Pulmonary artery endothelial cell (primary cell): Measurements from ENCODE around the gene GPSM3. TPM values are rescaled to one million over a fixed set of nuclear protein-coding genes. Genes with fewer than 3 reads are reported as not detected.

Experiments used
- DNase-seq: peaks from one replicate; pipeline ENCODE4 v3.0.0-alpha.2; 2011; ENCODE audit warnings: low read depth, low spot score
- total RNA-seq: library from RNA; depleted of rRNA; stranded (reverse); fragments of >200 nt; gene quantifications from 2 replicates; pipeline ENCODE4 v1.2.3, GENCODE V29; 2014

Gene GPSM3
- total RNA-seq, 1 donor from 2014 or later = 7.1 TPM

- DNase-seq = no peak
These were observed 17.1 kb downstream of the GPSM3 start for GRCh38 chr6:32175322-32175710.

GRCh38 chr6:32174416-32174815 lies 18.0 kb downstream of the GPSM3 start:
- no peak for DNase-seq

- no peak for DNase-seq
These were observed 19.3 kb downstream of the GPSM3 start for GRCh38 chr6:32173051-32173727.

GRCh38 chr6:32171234-32171633 lies 21.2 kb downstream of the GPSM3 start:
- no peak for DNase-seq

DNA sequence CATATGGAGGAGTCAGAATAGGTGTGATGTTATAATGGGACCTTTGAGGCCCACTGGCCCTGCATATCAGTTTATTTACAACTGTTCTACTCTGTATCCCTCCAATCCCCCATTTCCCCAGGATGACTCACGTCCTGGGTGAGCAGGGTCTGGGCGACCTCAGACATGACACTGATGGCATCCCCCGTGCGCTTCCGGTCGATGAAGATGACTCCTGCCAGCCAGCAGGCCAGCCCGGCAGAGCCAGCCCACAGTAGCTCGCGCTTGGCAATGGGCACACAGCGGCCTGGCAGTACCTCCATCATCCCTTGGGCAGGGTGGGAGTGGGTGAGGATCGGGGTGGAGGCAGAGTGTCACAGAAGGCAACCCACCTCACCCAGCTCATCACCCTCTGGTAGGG lies 22.1 kb downstream of the GPSM3 start:
- no peak for DNase-seq

DNA sequence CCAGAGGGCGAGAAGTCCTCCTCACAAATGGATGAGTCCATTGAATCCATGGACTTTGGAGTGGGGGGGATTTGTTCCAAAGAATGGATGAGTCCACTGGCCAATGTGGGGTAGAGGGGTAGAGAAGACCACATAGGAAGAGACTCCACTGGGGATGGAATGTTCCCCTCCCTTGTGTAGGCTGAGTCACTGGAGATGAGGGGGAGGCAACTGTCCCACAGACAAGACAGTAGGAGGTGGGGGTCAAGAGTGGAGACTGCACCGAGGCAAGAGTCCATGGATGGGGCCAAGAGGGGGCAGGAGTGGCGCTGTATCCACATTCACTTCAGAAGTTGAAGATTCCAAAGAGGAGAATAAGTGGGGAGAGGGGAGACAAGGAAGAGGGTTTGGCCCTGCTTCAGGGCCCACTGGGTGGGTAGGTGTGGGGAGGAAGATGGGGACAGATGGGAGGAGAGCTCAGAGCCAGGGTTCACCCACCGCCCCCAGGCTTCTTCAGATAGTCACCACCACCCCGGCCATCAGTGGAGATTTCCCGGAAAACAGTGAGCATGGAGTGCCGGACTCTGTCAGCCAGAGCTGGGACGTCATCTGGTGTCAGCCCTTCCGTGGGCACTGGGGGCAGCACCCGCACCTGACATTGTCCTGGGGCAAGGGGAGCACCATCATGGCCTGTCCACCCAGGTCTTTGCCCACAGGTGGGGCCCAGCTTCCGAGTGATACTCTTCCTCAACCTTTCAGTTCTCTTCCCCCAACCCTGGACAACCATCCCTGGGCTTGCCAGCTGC lies 23.4 kb downstream of the GPSM3 start:
- DNase-seq = no peak

DNA sequence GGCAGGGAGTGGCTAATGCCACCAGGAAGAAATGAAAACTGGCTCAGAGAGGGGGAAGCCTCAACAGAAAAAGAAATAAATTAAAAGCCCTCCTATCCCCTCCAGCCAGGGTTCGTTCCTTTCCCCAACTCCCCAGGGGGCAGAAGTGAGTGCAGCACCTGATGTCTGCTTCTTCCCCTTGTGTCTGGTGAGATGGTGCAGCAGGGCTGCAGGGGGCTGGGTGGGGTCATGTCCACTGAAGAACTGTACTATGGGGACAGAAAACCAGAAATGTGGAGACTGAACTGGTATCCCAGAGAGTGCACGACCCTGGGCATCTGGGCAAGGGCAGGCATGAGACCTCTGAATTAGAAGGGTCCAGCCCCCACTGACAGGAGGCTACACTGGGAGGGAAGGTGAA lies 24.1 kb downstream of the GPSM3 start:
- no peak for DNase-seq

DNA sequence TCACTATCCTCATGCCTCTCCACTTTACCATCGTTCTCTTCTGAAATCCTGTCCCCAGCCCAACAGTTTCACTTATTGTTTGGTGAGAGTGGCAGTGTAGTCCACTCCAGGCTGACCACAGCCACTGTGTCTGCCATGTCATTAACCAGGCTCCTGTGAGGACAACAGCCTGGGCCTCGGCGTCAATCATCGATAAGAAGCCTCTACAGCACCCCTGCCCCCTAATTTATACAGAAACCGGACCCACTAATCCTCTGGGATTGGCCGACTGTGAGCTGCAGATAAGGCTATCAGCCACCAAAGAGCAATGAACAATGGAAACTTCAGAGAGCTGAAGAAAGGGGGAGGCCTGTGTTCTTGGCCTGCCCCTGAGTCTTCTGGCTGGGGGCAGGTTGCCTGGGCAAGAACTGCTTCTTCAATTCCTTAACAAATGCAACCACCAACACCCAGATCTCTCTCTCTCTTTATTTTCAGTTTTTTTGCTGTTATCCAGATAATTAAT lies 24.6 kb downstream of the GPSM3 start:
- no peak for DNase-seq

GRCh38 chr6:32167154-32167760 lies 25.2 kb downstream of the GPSM3 start:
- no peak for DNase-seq

GRCh38 chr6:32166411-32167061 lies 25.9 kb downstream of the GPSM3 start:
- DNase-seq = no peak

GRCh38 chr6:32164295-32164694 lies 28.1 kb downstream of the GPSM3 start, which contains the start of gene EGFL8:
Gene EGFL8 (plus strand): TSS chr6:32164595. CDS start chr6:32166166, 1,571 bp downstream.
- no peak for DNase-seq

- DNase-seq = no peak
These were observed 28.7 kb downstream of the GPSM3 start for GRCh38 chr6:32163559-32164258.

- DNase-seq = no peak
These were observed 34.4 kb downstream of the GPSM3 start for GRCh38 chr6:32158052-32158451.

DNA sequence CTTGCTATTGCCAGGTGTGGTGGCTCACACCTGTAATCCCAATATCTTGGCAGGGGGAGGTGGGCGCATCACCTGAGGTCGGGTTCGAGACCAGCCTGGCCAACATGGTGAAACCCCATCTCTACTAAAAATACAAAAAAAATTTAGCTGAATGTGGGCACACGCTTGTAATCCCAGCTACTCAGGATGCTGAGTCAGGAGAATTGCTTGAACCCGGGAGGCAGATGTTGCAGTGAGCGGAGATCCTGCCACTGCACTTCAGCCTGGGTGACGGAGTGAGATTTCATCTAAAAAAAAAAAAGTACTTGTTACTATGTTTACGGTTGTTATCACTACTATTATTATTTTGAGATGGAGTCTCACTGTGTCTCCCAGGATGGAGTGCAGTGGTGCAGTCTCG lies 35.6 kb downstream of the GPSM3 start:
- no peak for DNase-seq

DNA sequence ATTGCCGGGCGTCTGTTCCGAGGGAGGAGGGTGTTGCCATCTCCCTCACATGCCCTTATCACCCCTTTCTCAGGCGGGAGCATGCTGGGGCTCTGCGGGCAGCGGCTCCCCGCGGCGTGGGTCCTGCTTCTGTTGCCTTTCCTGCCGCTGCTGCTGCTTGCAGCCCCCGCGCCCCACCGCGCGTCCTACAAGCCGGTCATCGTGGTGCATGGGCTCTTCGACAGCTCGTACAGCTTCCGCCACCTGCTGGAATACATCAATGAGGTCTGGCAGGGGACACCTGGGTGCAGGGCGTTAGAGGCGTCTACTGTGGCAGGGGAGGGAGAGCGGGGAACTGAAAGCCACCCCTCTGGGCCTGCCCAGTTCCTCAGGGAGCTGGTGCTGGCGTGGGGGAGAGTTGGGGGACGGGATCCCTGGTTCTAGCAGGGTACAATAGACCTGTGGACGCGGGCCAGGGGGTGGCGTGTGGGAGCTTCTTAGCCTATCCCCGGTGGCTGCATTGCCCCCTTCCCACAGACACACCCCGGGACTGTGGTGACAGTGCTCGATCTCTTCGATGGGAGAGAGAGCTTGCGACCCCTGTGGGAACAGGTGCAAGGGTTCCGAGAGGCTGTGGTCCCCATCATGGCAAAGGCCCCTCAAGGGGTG lies 37.8 kb downstream of the GPSM3 start:
- no peak for DNase-seq

DNA sequence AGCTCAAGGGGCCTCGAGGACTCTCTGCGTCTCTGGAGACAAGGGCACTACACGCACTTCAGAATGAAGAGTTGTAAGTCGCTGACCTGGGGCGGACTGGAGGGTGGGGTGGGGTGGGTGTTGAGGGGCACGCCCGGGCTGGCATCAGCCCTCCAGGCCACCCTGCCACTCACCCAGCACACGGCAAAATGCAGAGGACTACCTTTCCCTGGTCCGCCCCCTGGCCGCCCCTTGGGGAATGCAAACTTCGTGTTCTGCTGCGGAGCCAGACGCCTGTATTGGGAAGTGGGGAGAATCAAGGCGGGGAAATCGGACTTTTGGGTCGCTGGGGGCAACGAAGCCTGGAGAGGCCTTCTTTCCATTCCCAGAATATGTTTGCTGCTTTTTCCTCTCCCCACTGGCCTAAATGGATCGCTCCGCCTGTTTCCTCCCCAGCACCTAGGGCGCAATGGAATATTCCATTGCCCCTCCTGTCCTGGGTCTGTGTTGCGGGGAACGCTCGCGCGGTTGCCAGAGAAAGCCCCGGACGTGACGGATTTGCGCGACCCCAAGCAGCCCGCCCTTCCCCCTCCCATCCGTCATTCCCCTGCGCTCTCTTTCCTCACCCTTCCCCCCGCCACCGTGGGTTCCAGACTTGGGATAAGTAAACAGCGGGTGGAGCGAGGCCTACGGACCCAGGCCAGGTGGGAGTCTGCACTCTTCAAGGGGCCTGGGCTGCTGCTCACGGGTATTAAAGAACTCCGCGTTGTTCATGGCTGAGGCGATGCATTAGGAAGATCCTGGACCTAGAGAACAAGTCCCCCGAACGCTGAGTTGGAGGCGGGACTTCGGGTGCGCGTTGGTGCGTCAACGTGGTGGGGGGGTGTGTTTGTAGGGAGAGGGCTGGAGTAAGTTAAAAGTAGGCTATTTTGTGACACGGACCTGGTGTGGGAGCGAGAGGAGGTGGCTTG lies 38.6 kb downstream of the GPSM3 start, which contains the start of gene PPT2:
PPT2 (plus strand) TSS at position 578 of the 950 bp plus-strand sequence. CDS start 454 bp downstream, outside the sequence.
- DNase-seq = peak; percentile 78

DNA sequence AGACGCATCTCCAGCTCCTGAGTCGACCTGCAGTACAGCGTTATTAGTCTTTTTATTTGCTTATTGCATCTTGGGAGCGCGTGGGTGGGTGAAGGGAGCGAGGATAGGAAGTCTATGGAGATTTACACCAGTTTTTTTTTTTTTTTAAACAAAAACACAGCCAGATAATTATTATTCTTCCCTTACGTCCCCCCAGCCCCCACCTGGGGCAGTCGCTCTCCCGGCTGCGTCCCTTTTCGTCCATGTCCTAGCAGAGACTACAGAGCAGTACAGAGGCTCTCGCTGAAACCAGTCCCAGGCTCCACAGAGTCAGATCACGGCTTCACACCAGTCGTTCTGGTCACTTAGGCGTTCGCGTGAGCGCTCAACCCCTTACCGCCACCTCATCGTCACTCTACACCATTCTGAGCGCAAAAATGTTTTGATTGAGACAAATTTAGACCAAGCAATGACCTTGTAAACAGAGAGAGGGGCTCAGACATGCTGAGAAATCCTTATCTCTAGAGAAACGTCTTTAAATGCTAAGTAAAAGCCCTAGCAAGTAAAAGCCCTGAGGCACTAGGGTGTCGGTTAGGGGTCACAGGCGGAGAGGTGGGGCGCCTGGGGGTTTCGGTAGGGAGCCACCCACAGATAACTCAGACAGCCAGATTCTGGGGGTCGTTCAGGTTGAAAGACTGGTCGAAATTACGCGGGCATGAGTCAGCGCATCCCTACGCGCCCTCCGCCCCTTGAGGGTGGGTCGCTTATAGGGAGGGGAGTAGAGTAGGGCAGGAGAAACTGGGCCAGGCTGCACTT lies 39.5 kb downstream of the GPSM3 start:
- DNase-seq = no peak
